ENCODE measurements around the gene SH3RF3. TPM values are rescaled to one million over a fixed set of nuclear protein-coding genes. Genes with fewer than 3 reads are reported as not detected.
"Not testable (repeated sequence)": the region's sequence is repeated elsewhere in the genome, so short reads cannot be mapped to it uniquely, and the experiment has no call there.

The SH3RF3 gene
- polyA plus RNA-seq, 1 of the 3 experiments (the other 2 are of a cell fraction), result 1.9 TPM

GRCh38 chr2:109533823-109534222 lies 404.8 kb downstream of the SH3RF3 start:
- no peak overlapping the region for H2AFZ ChIP-seq (ENCODE audit: low read depth)
- no peaks in the 10 kb centered on the region for H3K36me3 ChIP-seq (replicated peaks in 1 of 2; ENCODE audit: control insufficient read depth in 1 of 2, insufficient read depth in 2 of 2, low read length in 1 of 2)
- no peaks in the 10 kb centered on the region for H3K9me2 ChIP-seq
- TF ChIP-seq EZH2phosphoT487 (IDR thresholded peaks at IDR 0.05; ENCODE audit: borderline replicate concordance, low read depth) (no peak), NFIC (IDR thresholded peaks at IDR 0.05; ENCODE audit: borderline replicate concordance) (no peak)
- H3K4me1 ChIP-seq (ENCODE audit: control insufficient read depth in 1 of 2, insufficient read depth in 2 of 2, low read depth in 1 of 2, low read length in 1 of 2), result peaks cover 0 to 10% of the 10 kb centered on the region in 2 experiments; a peak in 1 of 4 replicates
- ChIA-PET POLR2A (no interaction called here), CTCF (interaction anchor here (0.7 to 12.4 kb wide), 4 partner anchors 12 to 202 kb away, joined by 4 to 89 read pairs (median 10); no protein-coding TSS in a partner anchor)
- no peak overlapping the region for H3K9ac ChIP-seq
- H3F3A ChIP-seq (replicated peaks; ENCODE audit: insufficient read depth), result no peaks in the 10 kb centered on the region
- no peaks in the 10 kb centered on the region for H3K9me3 ChIP-seq
- 88% methylated on average over 4 of the region's 7 CpGs for WGBS (ENCODE audit: low lambda C conversion rate)
- H4K20me1 ChIP-seq (ENCODE audit: insufficient read depth), result no peaks in the 10 kb centered on the region
- H3K27me3 ChIP-seq (ENCODE audit: insufficient read depth), result no peaks in the 10 kb centered on the region
- no peak for DNase-seq
- no peak overlapping the region for H3K27ac ChIP-seq (ENCODE audit: low read depth in 2 of 2, low read length in 1 of 2)
- H3K79me2 ChIP-seq (ENCODE audit: insufficient read depth), result no peaks in the 10 kb centered on the region
- H3K4me3 ChIP-seq (ENCODE audit: low read depth in 2 of 2, low read length in 1 of 2), result no peak overlapping the region
- H3K4me2 ChIP-seq, result no peak overlapping the region

GRCh38 chr2:109535217-109535946 lies 406.4 kb downstream of the SH3RF3 start:
- Histone ChIP-seq H3K79me2 (ENCODE audit: insufficient read depth) (no peaks in the 10 kb centered on the region), H3K27ac (ENCODE audit: low read depth in 2 of 2, low read length in 1 of 2) (no peak overlapping the region), H3K9me3 (no peaks in the 10 kb centered on the region), H3K27me3 (ENCODE audit: insufficient read depth) (no peaks in the 10 kb centered on the region), H3K36me3 (replicated peaks in 1 of 2; ENCODE audit: control insufficient read depth in 1 of 2, insufficient read depth in 2 of 2, low read length in 1 of 2) (peaks cover 0 to 3% of the 10 kb centered on the region in 2 experiments), H3K4me2 (no peak overlapping the region), H3K4me3 (ENCODE audit: low read depth in 2 of 2, low read length in 1 of 2) (no peak overlapping the region), H4K20me1 (ENCODE audit: insufficient read depth) (no peaks in the 10 kb centered on the region), H3K4me1 (ENCODE audit: control insufficient read depth in 1 of 2, insufficient read depth in 2 of 2, low read depth in 1 of 2, low read length in 1 of 2) (peaks cover 0 to 10% of the 10 kb centered on the region in 2 experiments; a peak in 1 of 4 replicates), H2AFZ (ENCODE audit: low read depth) (no peak overlapping the region), H3K9me2 (no peaks in the 10 kb centered on the region), H3F3A (replicated peaks; ENCODE audit: insufficient read depth) (no peaks in the 10 kb centered on the region), H3K9ac (no peak overlapping the region)
- ChIA-PET CTCF (interaction anchor here (1.2 to 12.4 kb wide), 3 partner anchors 11 to 26 kb away, joined by 3 to 89 read pairs (median 4); no protein-coding TSS in a partner anchor), POLR2A (no interaction called here)
- WGBS (ENCODE audit: low lambda C conversion rate), result 88% methylated on average over 6 of the region's 6 CpGs
- no peak for DNase-seq
- no peak for TF ChIP-seq JUND (IDR thresholded peaks at IDR 0.05)

- 47% methylated on average over 3 of the region's 3 CpGs for WGBS (ENCODE audit: low lambda C conversion rate)
- H3K4me2 ChIP-seq; H3K9me3 ChIP-seq; H3K36me3 ChIP-seq (replicated peaks in 1 of 2; ENCODE audit: control insufficient read depth in 1 of 2, insufficient read depth in 2 of 2, low read length in 1 of 2); POLR2A ChIA-PET; H3K27ac ChIP-seq (ENCODE audit: low read depth in 2 of 2, low read length in 1 of 2); H3F3A ChIP-seq (replicated peaks; ENCODE audit: insufficient read depth); H3K4me3 ChIP-seq (ENCODE audit: low read depth in 2 of 2, low read length in 1 of 2); H3K9me2 ChIP-seq; H3K9ac ChIP-seq; H3K79me2 ChIP-seq (ENCODE audit: insufficient read depth); DNase-seq; H3K4me1 ChIP-seq (ENCODE audit: control insufficient read depth in 1 of 2, insufficient read depth in 2 of 2, low read depth in 1 of 2, low read length in 1 of 2); H4K20me1 ChIP-seq (ENCODE audit: insufficient read depth); H2AFZ ChIP-seq (ENCODE audit: low read depth); H3K27me3 ChIP-seq (ENCODE audit: insufficient read depth): not testable (repeated sequence)
- CTCF ChIA-PET, result interaction anchor here (12.4 kb wide), 1 partner anchor 9 kb away, joined by 89 read pairs; no protein-coding TSS in a partner anchor
Measured at GRCh38 chr2:109536556-109536955, 407.6 kb downstream of the SH3RF3 start.

Data from SK-N-SH (cell line).